ENCODE results near the gene G2E3.

DNA sequence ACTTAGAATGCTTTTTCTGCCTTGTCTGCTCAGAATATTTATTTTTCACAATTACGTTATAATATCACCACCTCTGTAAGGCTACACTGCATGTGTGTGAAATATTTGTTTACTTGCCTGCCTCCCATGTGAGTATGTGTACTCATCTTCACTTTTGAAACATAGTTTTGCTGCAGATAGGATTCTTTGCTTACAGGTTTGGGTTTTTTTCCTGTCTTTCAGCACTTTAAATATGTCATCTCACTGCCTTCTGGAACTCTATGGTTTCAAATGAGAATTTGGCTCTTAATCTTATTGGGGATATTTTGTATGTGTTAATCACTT, 10.9 kb downstream of the G2E3 start:
- TF ChIP-seq POLR2A (IDR thresholded peaks at IDR 0.05) (no peak), CTCF (IDR thresholded peaks at IDR 0.05) (no peak), POLR2AphosphoS5 (IDR thresholded peaks at IDR 0.05) (no peak)
